GM23338 (cell line): Measurements from ENCODE around the gene GBX1.

Source experiments
- CREB1 ChIP-seq: fragments of 250-450 bp; sonication (Bioruptor Pico); IDR thresholded peaks from 2 replicates; pipeline ENCODE4 v1.5.0; 2020; ENCODE audit warnings: low read depth, mild to moderate bottlenecking, moderate library complexity
- CTCF ChIP-seq, 2 experiments: fragments of 200-600 bp in 1 of 2; sonication (generic) in 1 of 2; conservative IDR thresholded peaks; 2 replicates each; pipeline versions ENCODE4 v1.5.1 to v1.6.1; 2016 to 2017; ENCODE audit warnings: antibody characterized with exemption in 2 of 2, low read depth in 2 of 2, mild to moderate bottlenecking in 2 of 2, moderate library complexity in 1 of 2
- ETS1 ChIP-seq: IDR thresholded peaks from 2 replicates; pipeline ENCODE4 v1.6.1; 2016; ENCODE audit warnings: antibody characterized with exemption
- EZH2 ChIP-seq: fragments of 200-600 bp; sonication (generic); IDR thresholded peaks from one replicate; pipeline ENCODE4 v1.8.0; 2017; ENCODE audit warnings: antibody characterized with exemption, mild to moderate bottlenecking, low read depth; ENCODE audit not compliant: unreplicated experiment
- EZH2phosphoT487 ChIP-seq: fragments of 200-600 bp; sonication (generic); IDR thresholded peaks from one replicate; pipeline ENCODE4 v1.8.1; 2018; ENCODE audit warnings: antibody characterized with exemption; ENCODE audit not compliant: unreplicated experiment
- JUNB ChIP-seq: IDR thresholded peaks from one replicate; pipeline ENCODE4 v1.6.1; 2016; ENCODE audit warnings: antibody characterized with exemption; ENCODE audit not compliant: unreplicated experiment
- NANOG ChIP-seq: IDR thresholded peaks from 2 replicates; pipeline ENCODE4 v1.6.1; 2016; ENCODE audit warnings: antibody characterized with exemption, borderline replicate concordance
- POLR2AphosphoS5 ChIP-seq: IDR thresholded peaks from 2 replicates; pipeline ENCODE4 v1.6.1; 2016; ENCODE audit warnings: antibody characterized with exemption, low read depth
- REST ChIP-seq: IDR thresholded peaks from one replicate; pipeline ENCODE4 v1.6.1; 2018; ENCODE audit warnings: antibody characterized with exemption; ENCODE audit not compliant: unreplicated experiment
- STAT1 ChIP-seq: IDR thresholded peaks from one replicate; pipeline ENCODE4 v1.6.1; 2016; ENCODE audit warnings: antibody characterized with exemption; ENCODE audit not compliant: unreplicated experiment
- ZNF114 ChIP-seq: fragments of 250-450 bp; sonication (Bioruptor Pico); IDR thresholded peaks from 2 replicates; pipeline ENCODE4 v1.5.0; 2020; ENCODE audit warnings: mild to moderate bottlenecking, moderate library complexity
- ZNF331 ChIP-seq: fragments of 250-450 bp; sonication (Bioruptor Pico); IDR thresholded peaks from 2 replicates; pipeline ENCODE4 v1.5.0; 2020; ENCODE audit warnings: low read depth, mild to moderate bottlenecking, moderate library complexity
- ZNF462 ChIP-seq: fragments of 250-450 bp; sonication (Bioruptor Pico); IDR thresholded peaks from 2 replicates; pipeline ENCODE4 v1.5.0; 2020; ENCODE audit warnings: mild to moderate bottlenecking, moderate library complexity

- TF ChIP-seq CREB1 = no peak
- TF ChIP-seq CTCF (conservative IDR thresholded peaks at IDR 0.05; ENCODE audit: low read depth in 2 of 2) = no peak
- TF ChIP-seq EZH2phosphoT487 = no peak
- no peak for TF ChIP-seq POLR2AphosphoS5
- TF ChIP-seq ZNF331 (CRISPR knock-in tag) = no peak
- TF ChIP-seq EZH2 = no peak
- TF ChIP-seq REST = no peak
- TF ChIP-seq ETS1 = no peak
- TF ChIP-seq ZNF462 (CRISPR knock-in tag) = no peak
- TF ChIP-seq NANOG = no peak
- TF ChIP-seq JUNB = no peak
- TF ChIP-seq STAT1 = no peak
- no peak for TF ChIP-seq ZNF114 (CRISPR knock-in tag)
Measured at GRCh38 chr7:151207315-151207714, 39.8 kb upstream of the GBX1 start.
